ENCODE results near the gene TEX2. TPM values are rescaled to one million over a fixed set of nuclear protein-coding genes. Genes with fewer than 3 reads are reported as not detected.
A peak's percentile ranks its signal among the peaks of the same experiment; 100 is the strongest.
"Not testable (repeated sequence)": the region's sequence is repeated elsewhere in the genome, so short reads cannot be mapped to it uniquely, and the experiment has no call there.

TEX2 gene
- total RNA-seq, 4 donors from 2014 or later = 26.8 to 51.7 (median 44.9) TPM

GRCh38 chr17:64244165-64244564 lies 18.9 kb downstream of the TEX2 start:
- no peaks in the 10 kb centered on the region for H3K27me3 ChIP-seq
- TF ChIP-seq POLR2A (IDR thresholded peaks at IDR 0.05) = no peak
- TF ChIP-seq CTCF (IDR thresholded peaks at IDR 0.05) = no peak
- no peak for DNase-seq
- no peaks in the 10 kb centered on the region for H3K9me3 ChIP-seq
- H3K36me3 ChIP-seq = no peaks in the 10 kb centered on the region
- peaks cover 0 to 12% (median 0%) of the 10 kb centered on the region in 4 donors for H3K4me1 ChIP-seq
- H3K27ac ChIP-seq = no peak overlapping the region
- H3K4me3 ChIP-seq = no peak overlapping the region

GRCh38 chr17:64243340-64243739 lies 19.7 kb downstream of the TEX2 start:
- H3K36me3 ChIP-seq = no peaks in the 10 kb centered on the region
- no peak for DNase-seq
- H3K9me3 ChIP-seq = no peaks in the 10 kb centered on the region
- no peak overlapping the region for H3K27ac ChIP-seq
- TF ChIP-seq POLR2A (IDR thresholded peaks at IDR 0.05) (no peak), CTCF (IDR thresholded peaks at IDR 0.05) (no peak)
- H3K4me3 ChIP-seq = no peak overlapping the region
- no peaks in the 10 kb centered on the region for H3K27me3 ChIP-seq
- H3K4me1 ChIP-seq = peaks cover 0 to 12% (median 0%) of the 10 kb centered on the region in 4 donors

GRCh38 chr17:64242633-64243032 lies 20.4 kb downstream of the TEX2 start:
- TF ChIP-seq CTCF (IDR thresholded peaks at IDR 0.05) (no peak), POLR2A (IDR thresholded peaks at IDR 0.05) (no peak)
- H3K4me3 ChIP-seq = no peak overlapping the region

GRCh38 chr17:64240741-64241347 lies 22.2 kb downstream of the TEX2 start:
- DNase-seq = peak in 1 of 3 donors; percentile 52
- TF ChIP-seq POLR2A (IDR thresholded peaks at IDR 0.05) = no peak
- no peak for TF ChIP-seq CTCF (IDR thresholded peaks at IDR 0.05)
- H3K4me1 ChIP-seq = peaks cover 0 to 12% (median 0%) of the 10 kb centered on the region in 4 donors
- no peaks in the 10 kb centered on the region for H3K36me3 ChIP-seq
- H3K9me3 ChIP-seq = no peaks in the 10 kb centered on the region
- H3K4me3 ChIP-seq = no peak overlapping the region
- peak overlapping the region in 3 of 4 donors; percentile 39 to 57 (median 51) for H3K27ac ChIP-seq
- no peaks in the 10 kb centered on the region for H3K27me3 ChIP-seq

More at GRCh38 chr17:64242633-64243032, 20.4 kb downstream of the TEX2 start:
- peaks cover 0 to 12% (median 0%) of the 10 kb centered on the region in 4 donors for H3K4me1 ChIP-seq
- DNase-seq = no peak
- H3K9me3 ChIP-seq = no peaks in the 10 kb centered on the region
- no peaks in the 10 kb centered on the region for H3K27me3 ChIP-seq
- no peak overlapping the region for H3K27ac ChIP-seq
- no peaks in the 10 kb centered on the region for H3K36me3 ChIP-seq

GRCh38 chr17:64240261-64240740 lies 22.8 kb downstream of the TEX2 start:
- Histone ChIP-seq H3K9me3 (no peaks in the 10 kb centered on the region), H3K4me1 (peaks cover 0 to 12% (median 0%) of the 10 kb centered on the region in 4 donors), H3K27ac (peak overlapping the region in 2 of 4 donors; percentile 7 to 51), H3K36me3 (no peaks in the 10 kb centered on the region), H3K4me3 (no peak overlapping the region), H3K27me3 (no peaks in the 10 kb centered on the region)
- DNase-seq = no peak
- no peak for TF ChIP-seq POLR2A (IDR thresholded peaks at IDR 0.05)
- TF ChIP-seq CTCF (IDR thresholded peaks at IDR 0.05) = no peak

GRCh38 chr17:64238449-64238848 lies 24.6 kb downstream of the TEX2 start:
- H3K27ac ChIP-seq, H3K27me3 ChIP-seq, H3K36me3 ChIP-seq, H3K4me3 ChIP-seq, DNase-seq, H3K9me3 ChIP-seq: not testable (repeated sequence)
- peaks cover 0 to 12% (median 0%) of the 10 kb centered on the region in 4 donors for H3K4me1 ChIP-seq

All from Peyer's patch (tissue), 4 donors.